ENCODE results near the gene ANKMY2. TPM values are rescaled to one million over a fixed set of nuclear protein-coding genes. Genes with fewer than 3 reads are reported as not detected.
"Not testable (repeated sequence)": the region's sequence is repeated elsewhere in the genome, so short reads cannot be mapped to it uniquely, and the experiment has no call there.

ANKMY2 gene
- 9.9 and 15.8 TPM in 2 replicates for total RNA-seq

DNA sequence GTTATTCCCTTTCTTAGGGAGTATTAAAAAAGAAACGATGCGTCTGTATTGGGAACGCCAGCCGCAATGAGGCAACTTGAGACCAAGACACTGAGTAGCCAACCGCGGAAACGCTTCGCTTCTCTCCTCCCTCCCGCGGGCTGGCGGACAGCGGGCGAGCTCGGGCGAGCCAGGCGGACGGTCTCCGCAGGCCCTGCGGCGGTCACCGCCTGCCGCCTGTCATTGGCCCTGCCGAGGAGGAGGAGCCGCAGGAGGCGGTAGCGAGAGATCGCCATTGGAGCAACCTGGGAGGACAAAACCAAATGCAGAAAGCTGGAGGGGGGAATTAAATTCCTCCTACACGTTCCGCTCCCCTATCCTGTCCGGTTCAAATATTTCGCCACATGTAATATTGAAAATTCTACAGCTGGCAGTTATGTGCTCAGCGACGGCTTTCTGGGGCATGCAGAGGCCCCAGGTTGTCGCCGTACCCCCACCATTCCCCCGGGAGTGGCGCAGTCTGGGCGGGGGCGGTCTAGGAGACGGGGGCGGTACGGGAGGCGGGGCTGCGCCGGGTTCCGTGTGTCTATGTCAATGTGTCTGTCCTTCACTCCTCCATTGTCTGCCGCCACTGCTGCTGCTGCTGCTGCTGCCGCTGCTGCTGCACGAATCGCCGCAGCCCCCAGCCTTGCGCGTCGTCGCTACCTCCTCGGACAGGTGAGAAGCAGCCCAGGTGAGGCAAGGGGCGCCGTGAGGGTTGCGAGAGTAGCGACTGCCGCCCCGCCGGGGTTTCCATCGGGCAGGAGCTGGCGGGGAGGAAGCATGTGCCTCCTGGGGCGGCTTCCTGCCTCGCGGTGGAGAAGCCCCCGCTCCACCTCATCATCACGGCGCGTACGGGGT is at the start of gene ANKMY2, which contains the start of gene BZW2:
ANKMY2 (minus strand) TSS at position 162 of the 879 bp plus-strand sequence. CDS start 181 bp downstream, outside the sequence.
BZW2 (plus strand) TSS at position 589 of the 879 bp plus-strand sequence. CDS start 19,263 bp downstream, outside the sequence.
- DNase-seq (ENCODE audit: low read depth, low spot score): peak; percentile 86

- DNase-seq (ENCODE audit: low read depth, low spot score): no peak
Observed at GRCh38 chr7:16694806-16695205, 49.3 kb upstream of the ANKMY2 start.

DNA sequence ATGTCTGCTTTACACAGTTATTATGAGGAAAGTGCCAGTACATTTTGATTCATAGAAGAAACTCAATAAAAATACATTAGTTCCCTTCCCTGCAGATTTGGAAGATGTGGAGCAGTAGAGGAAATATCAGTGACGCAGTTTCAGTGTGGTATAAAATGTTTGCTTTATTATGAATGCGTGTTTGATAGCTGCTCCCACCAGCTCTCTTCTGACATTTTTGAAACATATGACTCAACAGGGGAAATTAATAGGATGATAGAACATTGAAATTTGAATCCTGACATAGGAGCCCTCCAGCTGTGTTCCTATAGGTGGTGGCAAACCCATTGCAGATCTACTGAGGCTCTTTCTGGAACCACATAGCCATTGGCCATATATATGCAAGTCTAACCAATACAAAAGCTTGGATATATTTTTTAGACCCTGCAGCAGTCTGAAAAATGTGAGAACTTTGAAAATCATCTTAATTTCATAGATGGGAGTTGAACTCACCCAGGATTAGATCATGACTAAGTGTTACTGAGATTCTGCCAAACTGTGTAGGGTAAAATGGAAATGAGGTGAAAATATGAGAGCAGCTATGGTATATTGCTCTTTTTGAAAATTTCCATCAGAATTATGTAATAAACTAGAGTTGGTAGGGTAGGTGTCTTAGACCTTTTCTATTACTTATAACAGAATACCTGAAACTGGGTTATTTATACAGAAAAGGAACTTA is 48.2 kb upstream of the ANKMY2 start:
- DNase-seq (ENCODE audit: low read depth, low spot score): no peak

DNA sequence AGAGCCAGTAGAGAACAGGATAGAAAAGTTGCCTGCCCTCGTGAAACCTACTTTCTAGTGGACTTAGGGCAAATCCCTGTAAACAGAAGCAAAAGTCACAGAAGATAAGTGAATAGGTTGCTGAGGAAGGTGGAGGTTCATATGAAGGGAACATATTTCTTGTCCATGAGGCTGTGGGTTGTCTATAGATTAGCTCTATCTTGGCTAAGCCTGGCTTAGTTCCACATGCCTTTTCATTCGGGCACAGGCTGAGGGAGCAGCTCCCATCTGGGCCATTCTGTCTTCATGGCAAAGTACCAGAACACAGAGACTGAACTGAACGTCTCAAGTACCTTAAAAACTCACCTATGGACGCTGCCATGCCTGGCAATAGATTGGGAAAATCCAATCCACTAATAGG is 45.7 kb upstream of the ANKMY2 start:
- no peak for DNase-seq (ENCODE audit: low read depth, low spot score)

GRCh38 chr7:16688249-16688648 is 42.7 kb upstream of the ANKMY2 start:
- no peak for DNase-seq (ENCODE audit: low read depth, low spot score)

DNA sequence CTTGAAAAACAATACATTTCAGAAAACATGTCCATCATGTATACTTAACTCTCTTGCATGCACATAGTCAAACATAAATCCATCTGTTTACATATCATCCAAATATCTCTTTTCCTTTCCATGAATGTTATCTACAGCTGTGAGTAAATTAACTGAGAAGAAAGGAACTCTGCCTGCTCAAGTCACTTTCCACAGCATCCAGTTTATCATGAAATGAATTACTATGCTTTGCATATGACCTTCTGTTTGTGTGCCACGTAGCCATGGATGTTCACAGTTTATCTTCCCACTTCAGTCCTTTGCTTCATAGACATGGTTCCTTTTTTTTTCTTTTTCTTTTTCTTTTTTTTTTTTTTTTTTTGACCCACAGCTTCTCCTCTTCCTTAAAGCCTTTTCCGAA is 40.0 kb upstream of the ANKMY2 start:
- no peak for DNase-seq (ENCODE audit: low read depth, low spot score)

DNA sequence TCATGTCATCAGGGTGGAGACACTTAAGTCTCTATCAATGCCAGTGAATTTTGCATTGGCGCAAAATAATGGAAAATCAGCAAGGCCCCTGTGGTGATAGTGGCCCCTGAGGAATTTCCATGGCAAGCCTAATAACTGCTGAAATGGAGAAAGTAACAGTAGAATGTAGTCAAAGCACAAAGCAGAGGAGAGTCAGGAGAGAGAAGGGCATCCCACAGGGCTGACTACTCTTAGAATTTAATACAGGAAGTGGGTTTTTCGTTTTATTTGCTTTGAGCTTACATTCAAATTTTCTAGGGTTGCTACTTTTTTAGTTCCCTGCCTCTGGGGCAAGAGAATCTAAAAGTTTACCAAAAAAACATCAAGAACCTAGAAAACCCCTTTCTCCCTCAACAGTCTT is 39.4 kb upstream of the ANKMY2 start:
- DNase-seq (ENCODE audit: low read depth, low spot score): no peak

DNA sequence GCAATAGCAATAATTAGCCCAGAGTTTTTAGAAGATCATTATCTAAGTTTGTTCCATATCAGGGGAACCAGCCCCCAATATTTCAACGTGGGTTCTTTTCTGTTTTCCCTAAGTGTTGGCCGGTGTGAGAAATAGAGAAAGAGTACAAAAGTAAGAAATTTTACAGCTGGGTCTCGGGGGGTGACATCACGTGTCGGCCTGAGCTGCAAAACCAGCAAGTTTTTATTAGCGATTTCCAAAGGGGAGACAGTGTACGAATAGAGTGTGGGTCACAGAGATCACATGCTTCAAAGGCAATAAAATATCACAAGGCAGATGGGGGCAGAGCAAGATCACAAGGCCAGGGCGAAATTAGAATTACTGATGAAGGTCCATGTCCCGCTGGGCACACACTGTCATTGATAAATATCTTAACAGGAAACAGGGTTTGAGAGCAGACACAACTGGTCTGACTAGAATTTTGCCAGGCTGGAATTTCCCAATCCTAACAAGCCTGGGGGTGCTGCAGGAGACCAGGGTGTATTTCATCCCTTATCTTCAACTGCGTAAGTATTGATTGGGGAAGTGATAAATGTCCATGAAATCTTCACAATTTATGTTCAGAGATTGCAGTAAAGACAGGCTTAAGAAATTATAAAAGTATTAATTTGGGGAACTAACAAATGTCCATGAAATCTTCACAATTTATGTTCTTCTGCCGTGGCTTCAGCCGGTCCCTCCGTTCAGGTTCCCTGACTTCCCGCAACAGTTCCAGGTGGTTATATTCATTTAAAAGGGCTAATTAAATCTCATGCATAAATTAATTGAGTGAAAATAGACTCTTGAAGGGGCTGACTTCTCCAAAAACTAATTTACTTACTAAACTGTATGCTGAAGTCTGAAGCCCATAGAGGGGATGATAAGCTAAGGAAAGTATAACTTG is 33.4 kb upstream of the ANKMY2 start:
- not testable (repeated sequence) for DNase-seq (ENCODE audit: low read depth, low spot score)

- DNase-seq (ENCODE audit: low read depth, low spot score): no peak
Observed at GRCh38 chr7:16677978-16678494, 32.5 kb upstream of the ANKMY2 start.

GRCh38 chr7:16675277-16675676 is 29.7 kb upstream of the ANKMY2 start:
- DNase-seq (ENCODE audit: low read depth, low spot score): no peak

- no peak for DNase-seq (ENCODE audit: low read depth, low spot score)
Observed at GRCh38 chr7:16671811-16672210, 26.3 kb upstream of the ANKMY2 start.

- DNase-seq (ENCODE audit: low read depth, low spot score): no peak
Observed at GRCh38 chr7:16670731-16671344, 25.3 kb upstream of the ANKMY2 start.

GRCh38 chr7:16670021-16670420 is 24.5 kb upstream of the ANKMY2 start:
- no peak for DNase-seq (ENCODE audit: low read depth, low spot score)

GRCh38 chr7:16669581-16669980 is 24.0 kb upstream of the ANKMY2 start:
- no peak for DNase-seq (ENCODE audit: low read depth, low spot score)

GRCh38 chr7:16668978-16669377 is 23.4 kb upstream of the ANKMY2 start:
- DNase-seq (ENCODE audit: low read depth, low spot score): no peak

GRCh38 chr7:16668049-16668858 is 22.7 kb upstream of the ANKMY2 start:
- no peak for DNase-seq (ENCODE audit: low read depth, low spot score)

DNA sequence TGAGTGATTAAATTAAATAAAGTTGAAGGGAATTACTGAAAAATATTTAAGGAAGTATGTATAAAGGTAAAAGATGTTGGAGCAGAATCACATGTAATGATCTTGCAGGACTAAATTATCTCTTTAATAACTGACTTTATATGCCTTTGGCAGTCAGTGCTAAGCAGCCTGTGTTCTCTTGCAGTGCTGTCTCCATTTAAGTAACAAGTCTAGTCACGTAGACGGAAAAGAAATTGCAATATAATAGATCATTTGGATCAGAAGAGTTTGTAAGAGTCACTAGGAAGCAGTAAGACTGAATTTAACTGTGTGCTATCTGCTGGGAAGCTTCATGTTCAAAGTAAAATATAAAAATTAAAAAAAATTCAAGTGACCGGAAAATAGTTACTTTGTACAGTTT is 21.8 kb upstream of the ANKMY2 start:
- DNase-seq (ENCODE audit: low read depth, low spot score): no peak

DNA sequence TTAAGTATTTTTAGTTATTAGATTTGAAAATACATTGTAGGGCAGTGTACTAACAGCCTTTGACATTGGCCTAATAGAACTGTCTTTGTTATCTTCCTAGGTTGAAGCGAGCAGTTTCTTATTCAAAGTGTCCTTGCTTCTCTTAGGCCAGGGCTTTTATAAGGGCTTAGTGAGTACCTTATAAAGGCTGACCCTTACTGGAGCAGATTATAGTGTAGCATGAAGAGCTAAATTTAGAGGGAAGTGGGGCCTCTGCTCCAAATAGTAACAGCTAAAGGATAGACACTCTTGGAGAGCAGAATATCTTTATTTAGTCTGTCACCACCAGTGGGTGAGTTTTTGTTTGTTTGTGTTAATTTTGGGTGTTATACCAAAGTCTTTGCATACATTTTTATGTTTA is 16.4 kb upstream of the ANKMY2 start:
- no peak for DNase-seq (ENCODE audit: low read depth, low spot score)

GRCh38 chr7:16660702-16661464 is 15.3 kb upstream of the ANKMY2 start:
- peak; percentile 20 for DNase-seq (ENCODE audit: low read depth, low spot score)
